Caki2 (cell line): Measurements from ENCODE around the gene VPS26C. TPM values are rescaled to one million over a fixed set of nuclear protein-coding genes. Genes with fewer than 3 reads are reported as not detected.

Experiments used
- DNase-seq: peaks from one replicate; pipeline ENCODE4 v3.0.0-alpha.2; 2015; ENCODE audit warnings: low read depth
- in situ Hi-C: cut with HindIII; loops from 2 replicates; pipeline ENCODE4 v1.10.0; 2016; ENCODE audit warnings: low sequenced_read_pairs, low pct_unique_long_range_greater_than_20kb, mixed read lengths
- total RNA-seq: library from RNA; depleted of rRNA; stranded (reverse); fragments of >200 nt; shearing (Covaris generic); gene quantifications from 2 replicates; pipeline ENCODE4 v1.2.3, GENCODE V29; 2014; ENCODE audit warnings: low replicate concordance

Gene VPS26C
- total RNA-seq, 1 experiment from 2014 or later, result 71.3 TPM

GRCh38 chr21:37214952-37215351 lies 52.2 kb downstream of the VPS26C start:
- in situ Hi-C loops, result no loop called here
- DNase-seq, result no peak

- in situ Hi-C loops, result no loop called here
- no peak for DNase-seq
Measured at GRCh38 chr21:37210799-37211198, 56.3 kb downstream of the VPS26C start.

GRCh38 chr21:37210130-37210529 lies 57.0 kb downstream of the VPS26C start:
- no peak for DNase-seq
- in situ Hi-C loops, result no loop called here

GRCh38 chr21:37208741-37209225 lies 58.4 kb downstream of the VPS26C start:
- DNase-seq, result peak; percentile 73
- in situ Hi-C loops, result no loop called here

GRCh38 chr21:37208056-37208721 lies 58.9 kb downstream of the VPS26C start:
- in situ Hi-C loops, result no loop called here
- no peak for DNase-seq

GRCh38 chr21:37207441-37208009 lies 59.6 kb downstream of the VPS26C start:
- DNase-seq, result peak; percentile 67
- in situ Hi-C loops, result no loop called here

GRCh38 chr21:37206496-37206895 lies 60.6 kb downstream of the VPS26C start:
- DNase-seq, result no peak
- in situ Hi-C loops, result no loop called here

GRCh38 chr21:37204580-37204979 lies 62.6 kb downstream of the VPS26C start:
- DNase-seq, result no peak
- in situ Hi-C loops, result no loop called here

- in situ Hi-C loops, result no loop called here
- no peak for DNase-seq
Measured at GRCh38 chr21:37202221-37203110, 64.7 kb downstream of the VPS26C start.

- DNase-seq, result no peak
- in situ Hi-C loops, result no loop called here
Measured at GRCh38 chr21:37200641-37201480, 66.3 kb downstream of the VPS26C start.

- DNase-seq, result peak; percentile 92
- in situ Hi-C loops, result no loop called here
Measured at GRCh38 chr21:37199057-37199924, 67.8 kb downstream of the VPS26C start.

GRCh38 chr21:37197746-37198145 lies 69.4 kb downstream of the VPS26C start:
- in situ Hi-C loops, result no loop called here

GRCh38 chr21:37196847-37197246 lies 70.3 kb downstream of the VPS26C start:
- DNase-seq, result no peak
- in situ Hi-C loops, result no loop called here

More at GRCh38 chr21:37197746-37198145, 69.4 kb downstream of the VPS26C start:
- no peak for DNase-seq

- in situ Hi-C loops, result no loop called here
- no peak for DNase-seq
Measured at GRCh38 chr21:37195610-37196009, 71.5 kb downstream of the VPS26C start.

GRCh38 chr21:37195059-37195458 lies 72.1 kb downstream of the VPS26C start:
- in situ Hi-C loops, result no loop called here

GRCh38 chr21:37193676-37194075 lies 73.5 kb downstream of the VPS26C start:
- in situ Hi-C loops, result no loop called here
- no peak for DNase-seq

More at GRCh38 chr21:37195059-37195458, 72.1 kb downstream of the VPS26C start:
- no peak for DNase-seq

- in situ Hi-C loops, result no loop called here
- DNase-seq, result no peak
Measured at GRCh38 chr21:37193006-37193405, 74.1 kb downstream of the VPS26C start.
